Peyer's patch (tissue), 4 donors: Measurements from ENCODE around the gene TTC14. TPM values are rescaled to one million over a fixed set of nuclear protein-coding genes. Genes with fewer than 3 reads are reported as not detected.
A peak's percentile ranks its signal among the peaks of the same experiment; 100 is the strongest.
"Not testable (repeated sequence)": the region's sequence is repeated elsewhere in the genome, so short reads cannot be mapped to it uniquely, and the experiment has no call there.

Experiments
- DNase-seq, 3 donors: peaks; one replicate each; pipeline ENCODE4 v3.0.0-alpha.2; 2017 to 2019
- H3K27ac ChIP-seq, 4 donors: fragments of 200-600 bp; sonication (generic); one replicate each; pipeline ENCODE4 v1.5.1; 2016 to 2019
- H3K27me3 ChIP-seq, 2 donors: fragments of 200-600 bp; sonication (generic); one replicate each; pipeline ENCODE4 v1.5.1; 2019
- H3K36me3 ChIP-seq, 3 donors: fragments of 200-600 bp; sonication (generic); one replicate each; pipeline ENCODE4 v1.5.1; 2016 to 2019
- H3K4me1 ChIP-seq, 4 donors: fragments of 200-600 bp; sonication (generic); one replicate each; pipeline ENCODE4 v1.5.1; 2016 to 2019
- H3K4me3 ChIP-seq, 4 donors: fragments of 200-600 bp; sonication (generic); 1 replicate in 3 of 4; 2 replicates in 1 of 4; pipeline ENCODE4 v1.5.1; 2016 to 2019; ENCODE audit warnings: mild to moderate bottlenecking in 1 of 4
- H3K9me3 ChIP-seq, 4 donors: fragments of 200-600 bp; sonication (generic); one replicate each; pipeline ENCODE4 v1.5.1; 2016 to 2019; ENCODE audit warnings: mild to moderate bottlenecking in 1 of 4
- POLR2A ChIP-seq, 2 donors: fragments of 450-650 bp; IDR thresholded peaks; one replicate each; pipeline ENCODE4 v1.5.1; 2017; ENCODE audit warnings: antibody characterized with exemption in 2 of 2, mild to moderate bottlenecking in 2 of 2, moderate library complexity in 2 of 2
- total RNA-seq, 4 donors: library from RNA; depleted of rRNA; stranded (reverse); fragments of >200 nt; gene quantifications; one replicate each; pipeline ENCODE4 v1.1.0, GENCODE V29; 2016
- TF ChIP-seq, protein P1 (sequence below), 6 experiments: fragments of 450-650 bp in 4 of 6; fragments of 200-600 bp in 2 of 6; sonication (generic) in 1 of 6; IDR thresholded peaks; one replicate each; pipeline ENCODE4 v1.5.1; 2017 to 2019; ENCODE audit warnings: antibody characterized with exemption in 6 of 6, mild to moderate bottlenecking in 3 of 6, moderate library complexity in 1 of 6

TTC14 gene
- total RNA-seq, 4 donors from 2014 or later, result 47.6 to 205 (median 65.9) TPM

- H3K4me3 ChIP-seq, result no peak overlapping the region
- peaks cover 0 to 19% (median 0%) of the 10 kb centered on the region in 3 donors for H3K36me3 ChIP-seq
- no peak overlapping the region for H3K27ac ChIP-seq
- H3K4me1 ChIP-seq, result peaks cover 0 to 14% (median 6%) of the 10 kb centered on the region in 4 donors
- TF ChIP-seq POLR2A (IDR thresholded peaks at IDR 0.05), result no peak
- TF ChIP-seq, protein P1, sequence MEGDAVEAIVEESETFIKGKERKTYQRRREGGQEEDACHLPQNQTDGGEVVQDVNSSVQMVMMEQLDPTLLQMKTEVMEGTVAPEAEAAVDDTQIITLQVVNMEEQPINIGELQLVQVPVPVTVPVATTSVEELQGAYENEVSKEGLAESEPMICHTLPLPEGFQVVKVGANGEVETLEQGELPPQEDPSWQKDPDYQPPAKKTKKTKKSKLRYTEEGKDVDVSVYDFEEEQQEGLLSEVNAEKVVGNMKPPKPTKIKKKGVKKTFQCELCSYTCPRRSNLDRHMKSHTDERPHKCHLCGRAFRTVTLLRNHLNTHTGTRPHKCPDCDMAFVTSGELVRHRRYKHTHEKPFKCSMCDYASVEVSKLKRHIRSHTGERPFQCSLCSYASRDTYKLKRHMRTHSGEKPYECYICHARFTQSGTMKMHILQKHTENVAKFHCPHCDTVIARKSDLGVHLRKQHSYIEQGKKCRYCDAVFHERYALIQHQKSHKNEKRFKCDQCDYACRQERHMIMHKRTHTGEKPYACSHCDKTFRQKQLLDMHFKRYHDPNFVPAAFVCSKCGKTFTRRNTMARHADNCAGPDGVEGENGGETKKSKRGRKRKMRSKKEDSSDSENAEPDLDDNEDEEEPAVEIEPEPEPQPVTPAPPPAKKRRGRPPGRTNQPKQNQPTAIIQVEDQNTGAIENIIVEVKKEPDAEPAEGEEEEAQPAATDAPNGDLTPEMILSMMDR (IDR thresholded peaks at IDR 0.05), result no peak
- no peaks in the 10 kb centered on the region for H3K27me3 ChIP-seq
- DNase-seq, result no peak
- H3K9me3 ChIP-seq, result no peaks in the 10 kb centered on the region
These were observed 1.5 kb upstream of the TTC14 start for GRCh38 chr3:180600473-180600872.

DNA sequence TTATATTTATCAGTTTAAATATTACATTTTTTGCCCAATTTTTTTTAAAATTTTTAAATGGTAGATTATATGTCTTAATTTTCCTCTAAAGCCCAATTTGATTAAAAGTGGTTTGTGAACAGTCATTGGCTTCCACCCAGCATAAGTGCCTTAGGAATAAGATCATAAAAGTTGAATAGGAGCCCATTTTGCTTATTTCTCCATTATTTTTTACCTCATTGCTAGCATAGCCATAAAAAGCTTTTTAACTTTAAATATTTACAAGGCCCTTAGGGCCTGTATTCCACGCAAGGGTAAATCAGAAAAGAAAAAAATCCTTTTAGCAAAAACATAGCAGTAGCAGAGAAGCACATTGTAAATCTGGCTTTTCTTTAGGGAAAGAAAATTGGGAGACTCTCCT is 9.0 kb downstream of the TTC14 start:
- no peak overlapping the region for H3K4me3 ChIP-seq
- no peaks in the 10 kb centered on the region for H3K9me3 ChIP-seq
- peaks cover 0 to 66% (median 0%) of the 10 kb centered on the region in 3 donors for H3K36me3 ChIP-seq
- no peaks in the 10 kb centered on the region for H3K4me1 ChIP-seq
- TF ChIP-seq, protein P1 (IDR thresholded peaks at IDR 0.05), result no peak
- no peak for TF ChIP-seq POLR2A (IDR thresholded peaks at IDR 0.05)
- no peaks in the 10 kb centered on the region for H3K27me3 ChIP-seq
- DNase-seq, result no peak
- H3K27ac ChIP-seq, result no peak overlapping the region

GRCh38 chr3:180612364-180612763 is 10.4 kb downstream of the TTC14 start:
- Histone ChIP-seq H3K36me3 (peaks cover 0 to 53% (median 0%) of the 10 kb centered on the region in 3 donors), H3K9me3 (no peaks in the 10 kb centered on the region), H3K27ac (no peak overlapping the region), H3K4me1 (no peaks in the 10 kb centered on the region), H3K4me3 (no peak overlapping the region), H3K27me3 (no peaks in the 10 kb centered on the region)
- TF ChIP-seq, protein P1 (IDR thresholded peaks at IDR 0.05), result no peak
- no peak for TF ChIP-seq POLR2A (IDR thresholded peaks at IDR 0.05)
- DNase-seq, result no peak

DNA sequence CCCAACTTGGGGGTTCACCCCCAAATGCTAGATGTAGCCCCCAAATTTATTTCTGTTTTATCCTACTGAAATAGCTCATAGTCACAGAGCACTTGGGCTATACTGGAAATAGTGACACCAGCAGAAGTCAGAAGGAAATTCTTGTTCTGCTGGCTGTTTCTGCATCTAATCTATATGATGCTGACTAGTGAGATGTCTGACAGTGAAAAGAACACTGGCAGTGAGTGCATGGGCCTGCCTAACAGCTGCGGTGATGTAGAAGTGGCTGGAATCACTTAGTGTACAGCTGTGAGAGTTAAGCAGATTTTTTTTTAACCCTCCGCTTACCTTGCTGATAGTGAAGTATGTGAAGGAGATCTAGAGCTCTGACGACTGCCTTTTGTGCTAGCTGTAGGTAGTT is 14.0 kb downstream of the TTC14 start:
- TF ChIP-seq POLR2A (IDR thresholded peaks at IDR 0.05), result no peak
- TF ChIP-seq, protein P1 (IDR thresholded peaks at IDR 0.05), result no peak
- H3K27me3 ChIP-seq, result no peaks in the 10 kb centered on the region
- no peaks in the 10 kb centered on the region for H3K4me1 ChIP-seq
- H3K36me3 ChIP-seq, result peaks cover 0 to 17% (median 0%) of the 10 kb centered on the region in 3 donors
- no peak for DNase-seq
- H3K4me3 ChIP-seq, result no peak overlapping the region
- H3K27ac ChIP-seq, result no peak overlapping the region
- H3K9me3 ChIP-seq, result no peaks in the 10 kb centered on the region

DNA sequence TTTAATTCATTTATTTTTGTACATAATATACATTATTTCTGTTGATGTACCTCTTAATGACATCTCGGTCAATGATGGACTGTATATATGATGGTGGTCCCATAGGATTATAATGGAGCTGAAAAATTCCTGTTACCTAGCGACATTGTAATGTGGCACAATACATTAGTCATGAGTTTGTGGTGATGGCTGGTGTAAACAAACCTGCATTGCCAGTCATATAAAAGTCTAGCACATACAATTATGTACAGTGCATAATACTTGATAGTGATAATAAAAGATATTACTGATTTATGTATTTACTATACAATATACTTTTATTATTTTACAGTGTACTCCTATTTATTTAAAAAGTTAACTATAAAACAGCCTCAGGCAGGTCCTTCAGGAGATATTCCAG is 15.1 kb downstream of the TTC14 start:
- H3K27me3 ChIP-seq, result no peaks in the 10 kb centered on the region
- no peaks in the 10 kb centered on the region for H3K9me3 ChIP-seq
- DNase-seq, result no peak
- H3K36me3 ChIP-seq, result peaks cover 0 to 6% (median 0%) of the 10 kb centered on the region in 3 donors
- no peak for TF ChIP-seq POLR2A (IDR thresholded peaks at IDR 0.05)
- TF ChIP-seq, protein P1 (IDR thresholded peaks at IDR 0.05), result peak in 1 of 6 experiments; percentile 7
- no peaks in the 10 kb centered on the region for H3K4me1 ChIP-seq
- no peak overlapping the region for H3K4me3 ChIP-seq
- H3K27ac ChIP-seq, result no peak overlapping the region

GRCh38 chr3:180618563-180618962 is 16.6 kb downstream of the TTC14 start:
- H3K27me3 ChIP-seq, H3K27ac ChIP-seq, H3K4me1 ChIP-seq, H3K9me3 ChIP-seq, H3K36me3 ChIP-seq, H3K4me3 ChIP-seq, DNase-seq: not testable (repeated sequence)
